Measurements from ENCODE around the gene KIAA1217. TPM values are rescaled to one million over a fixed set of nuclear protein-coding genes. Genes with fewer than 3 reads are reported as not detected.

Gene KIAA1217
- total RNA-seq, 1 experiment from 2014 or later = 7.8 TPM

GRCh38 chr10:24235471-24235870 is 26.5 kb downstream of the KIAA1217 start:
- RAD21 ChIA-PET (ENCODE audit: low non-redundant PET in 1 of 2, low total read pairs in 2 of 2, uncharacterized antibody in 2 of 2, unreplicated experiment in 2 of 2) = no interaction called here
- CTCF ChIA-PET = no interaction called here
- Histone ChIP-seq H3K27ac (ENCODE audit: low read depth, low read length) (no peak overlapping the region), H3K4me2 (ENCODE audit: low read length) (no peak overlapping the region), H3K79me2 (ENCODE audit: insufficient read depth, low read length) (no peaks in the 10 kb centered on the region), H3K4me1 (ENCODE audit: control insufficient read depth in 1 of 2, insufficient read depth in 2 of 2, low read length in 2 of 2) (peaks cover 0 to 5% of the 10 kb centered on the region in 2 experiments; a peak in 1 of 4 replicates), H3K36me3 (ENCODE audit: control insufficient read depth in 1 of 2, insufficient read depth in 2 of 2, low read length in 2 of 2) (no peaks in the 10 kb centered on the region), H3K9ac (ENCODE audit: low read length) (no peak overlapping the region), H3K9me3 (ENCODE audit: control insufficient read depth in 1 of 2, insufficient read depth in 1 of 2, low read depth in 1 of 2, low read length in 2 of 2) (no peaks in the 10 kb centered on the region), H3K9me2 (ENCODE audit: insufficient read depth) (no peaks in the 10 kb centered on the region), H2AFZ (ENCODE audit: low read depth, low read length, poor library complexity, severe bottlenecking) (no peak overlapping the region), H3K27me3 (ENCODE audit: insufficient read depth, low read length) (peaks cover 61% of the 10 kb centered on the region), H4K20me1 (ENCODE audit: insufficient read depth) (no peaks in the 10 kb centered on the region), H3K4me3 (replicated peaks in 1 of 2; ENCODE audit: low read depth in 1 of 2, low read length in 2 of 2) (no peak overlapping the region)
- ATAC-seq (no peak), DNase-seq (ENCODE audit: low read depth, low spot score) (no peak)
- intact Hi-C loops (cut with micrococcal nuclease) = no loop called here
- no peak for TF ChIP-seq EGR1 (IDR thresholded peaks at IDR 0.05; ENCODE audit: low read depth)
- no peak for TF ChIP-seq ELF1 (IDR thresholded peaks at IDR 0.05; ENCODE audit: borderline replicate concordance, low read depth)
- no peak for TF ChIP-seq SIN3A (IDR thresholded peaks at IDR 0.05; ENCODE audit: low read depth)
- TF ChIP-seq TCF7L2 (IDR thresholded peaks at IDR 0.05; ENCODE audit: borderline replicate concordance, extremely low read depth, insufficient read depth, insufficient read length) = no peak
- no peak for TF ChIP-seq ZFX (IDR thresholded peaks at IDR 0.05)
- no peak for TF ChIP-seq CBX3 (IDR thresholded peaks at IDR 0.05; ENCODE audit: low read depth)
- TF ChIP-seq FOSL1 (IDR thresholded peaks at IDR 0.05; ENCODE audit: low read depth) = no peak
- TF ChIP-seq JUND (IDR thresholded peaks at IDR 0.05) = no peak
- no peak for TF ChIP-seq EZH2phosphoT487 (IDR thresholded peaks at IDR 0.05; ENCODE audit: borderline replicate concordance)
- no peak for TF ChIP-seq MAX (IDR thresholded peaks at IDR 0.05)
- TF ChIP-seq SRF (IDR thresholded peaks at IDR 0.05; ENCODE audit: low read depth) = no peak
- no peak for TF ChIP-seq ZNF274 (IDR thresholded peaks at IDR 0.05; ENCODE audit: low read depth, low read length)
- no TSS peak for BruUV-seq (replicated peaks)
- POLR2A ChIA-PET = no interaction called here

- no peaks in the 10 kb centered on the region for H4K20me1 ChIP-seq (ENCODE audit: insufficient read depth)
- no peak overlapping the region for H3K27ac ChIP-seq (ENCODE audit: low read depth, low read length)
- no TSS peak for BruUV-seq (replicated peaks)
- DNase-seq (ENCODE audit: low read depth, low spot score) (no peak), ATAC-seq (no peak)
- H3K9me2 ChIP-seq (ENCODE audit: insufficient read depth) = no peaks in the 10 kb centered on the region
- H3K9ac ChIP-seq (ENCODE audit: low read length) = no peak overlapping the region
- H3K4me2 ChIP-seq (ENCODE audit: low read length) = no peak overlapping the region
- CTCF ChIA-PET = no interaction called here
- H3K9me3 ChIP-seq (ENCODE audit: control insufficient read depth in 1 of 2, insufficient read depth in 1 of 2, low read depth in 1 of 2, low read length in 2 of 2) = no peaks in the 10 kb centered on the region
- no peaks in the 10 kb centered on the region for H3K79me2 ChIP-seq (ENCODE audit: insufficient read depth, low read length)
- intact Hi-C loops (cut with micrococcal nuclease) = no loop called here
- RAD21 ChIA-PET (ENCODE audit: low non-redundant PET in 1 of 2, low total read pairs in 2 of 2, uncharacterized antibody in 2 of 2, unreplicated experiment in 2 of 2) = no interaction called here
- H3K4me3 ChIP-seq (replicated peaks in 1 of 2; ENCODE audit: low read depth in 1 of 2, low read length in 2 of 2) = no peak overlapping the region
- H2AFZ ChIP-seq (ENCODE audit: low read depth, low read length, poor library complexity, severe bottlenecking) = no peak overlapping the region
- peaks cover 70% of the 10 kb centered on the region for H3K27me3 ChIP-seq (ENCODE audit: insufficient read depth, low read length)
- H3K36me3 ChIP-seq (ENCODE audit: control insufficient read depth in 1 of 2, insufficient read depth in 2 of 2, low read length in 2 of 2) = no peaks in the 10 kb centered on the region
- H3K4me1 ChIP-seq (ENCODE audit: control insufficient read depth in 1 of 2, insufficient read depth in 2 of 2, low read length in 2 of 2) = peaks cover 0 to 5% of the 10 kb centered on the region in 2 experiments; a peak in 1 of 4 replicates
- POLR2A ChIA-PET = no interaction called here
- TF ChIP-seq CBX3 (IDR thresholded peaks at IDR 0.05; ENCODE audit: low read depth) (no peak), EGR1 (IDR thresholded peaks at IDR 0.05; ENCODE audit: low read depth) (no peak), ZBTB33 (IDR thresholded peaks at IDR 0.05; ENCODE audit: extremely low read depth, insufficient replicate concordance, low read length) (no peak), JUND (IDR thresholded peaks at IDR 0.05) (no peak), POLR2AphosphoS5 (IDR thresholded peaks at IDR 0.05; ENCODE audit: low read depth, low read length) (no peak), CTCF (IDR thresholded peaks at IDR 0.05 in 2 of 3, conservative IDR thresholded peaks at IDR 0.05 in 1 of 3; ENCODE audit: borderline replicate concordance in 1 of 3, insufficient read depth in 1 of 3, low read depth in 2 of 3, low read length in 2 of 3) (no peak), ZNF274 (IDR thresholded peaks at IDR 0.05; ENCODE audit: low read depth, low read length) (no peak)
- TF ChIP-seq, protein P1, sequence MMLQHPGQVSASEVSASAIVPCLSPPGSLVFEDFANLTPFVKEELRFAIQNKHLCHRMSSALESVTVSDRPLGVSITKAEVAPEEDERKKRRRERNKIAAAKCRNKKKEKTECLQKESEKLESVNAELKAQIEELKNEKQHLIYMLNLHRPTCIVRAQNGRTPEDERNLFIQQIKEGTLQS (IDR thresholded peaks at IDR 0.05) = no peak
Observed at GRCh38 chr10:24237801-24238395, 29.0 kb downstream of the KIAA1217 start.
